Camera-type eye (tissue), 1 donor: Measurements from ENCODE around the gene C7orf57. TPM values are rescaled to one million over a fixed set of nuclear protein-coding genes. Genes with fewer than 3 reads are reported as not detected.

Experiments used
- total RNA-seq: library from RNA; depleted of rRNA; stranded (reverse); fragments of >200 nt; gene quantifications from one replicate; pipeline ENCODE4 v1.2.3, GENCODE V29; 2014

The C7orf57 gene
- total RNA-seq: 0.22 TPM

GRCh38 chr7:48035301-48035966 is at the start of gene C7orf57:
Gene C7orf57 (plus strand): TSS chr7:48035543. CDS start chr7:48036309, 766 bp downstream.

GRCh38 chr7:48028938-48029337 is 6.4 kb upstream of the C7orf57 start, which contains the start of gene SUN3:
Gene SUN3 (minus strand): TSS chr7:48029107. CDS start chr7:48028938, 169 bp downstream.

GRCh38 chr7:48089046-48090003 is 54.0 kb downstream of the C7orf57 start, which contains the start of gene UPP1:
Gene UPP1 (plus strand): TSS chr7:48089265. CDS start chr7:48094784, 5,519 bp downstream.

Other genes with a start within 250 kb of the C7orf57 start
- 2.1 TPM for gene PKD1L1, start 87.1 kb upstream of the C7orf57 start, total RNA-seq
- gene HUS1, start 55.9 kb upstream of the C7orf57 start, total RNA-seq: 72.1 TPM
- gene SUN3, start 6.4 kb upstream of the C7orf57 start, total RNA-seq: not detected
- 8.5 TPM for gene UPP1, start 53.7 kb downstream of the C7orf57 start, total RNA-seq
- gene ABCA13, start 135.9 kb downstream of the C7orf57 start, total RNA-seq: 1.8 TPM